Endothelial cell of umbilical vein (primary cell): ENCODE measurements around the gene GDI1.

Experiments used
- CTCF ChIP-seq, 2 donors: IDR thresholded peaks; 1 replicate in 1 of 2; 2 replicates in 1 of 2; pipeline ENCODE4 v1.5.1; 2011; ENCODE audit warnings: low read length in 2 of 2, mild to moderate bottlenecking in 2 of 2, moderate library complexity in 2 of 2, control low read depth in 1 of 2, inconsistent platforms in 1 of 2, low read depth in 1 of 2; ENCODE audit not compliant: insufficient read depth in 1 of 2; ENCODE audit errors: extremely low read depth in 1 of 2
- MAX ChIP-seq: IDR thresholded peaks from 2 replicates; pipeline ENCODE4 v1.6.1; 2011; ENCODE audit not compliant: insufficient read depth, insufficient read length
- POLR2A ChIP-seq: IDR thresholded peaks from 2 replicates; pipeline ENCODE4 v1.6.1; 2012; ENCODE audit warnings: low read depth, mild to moderate bottlenecking, control low read depth, low read length
- POLR2AphosphoS5 ChIP-seq: IDR thresholded peaks from 2 replicates; pipeline ENCODE4 v1.6.1; 2012; ENCODE audit warnings: low read depth, mild to moderate bottlenecking, control low read depth, low read length, moderate library complexity; ENCODE audit not compliant: insufficient read depth

- no peak for TF ChIP-seq POLR2AphosphoS5
- TF ChIP-seq POLR2A, result no peak
- no peak for TF ChIP-seq MAX
- no peak for TF ChIP-seq CTCF (IDR thresholded peaks at IDR 0.05; ENCODE audit: extremely low read depth in 1 of 2, insufficient read depth in 1 of 2, low read depth in 1 of 2, low read length in 2 of 2)
Measured at GRCh38 chrX:154441564-154441963, 4.6 kb downstream of the GDI1 start.
